Aorta (tissue), 5 donors: ENCODE results near the gene PEX26. TPM values are rescaled to one million over a fixed set of nuclear protein-coding genes. Genes with fewer than 3 reads are reported as not detected.

Experiments
- ATAC-seq: fragments of 200-7000 bp; cut with Tn5 transposase; one replicate; pipeline ENCODE4 v1.9.1; 2022; ENCODE audit warnings: moderate library complexity; ENCODE audit not compliant: low FRiP score
- DNase-seq, 2 donors: peaks; one replicate each; pipeline ENCODE4 v3.0.0-alpha.2; 2020
- H3K27ac ChIP-seq, 2 donors: one replicate each; pipeline ENCODE4 v1.5.1; 2013; ENCODE audit warnings: low read length in 2 of 2, mild to moderate bottlenecking in 2 of 2, moderate library complexity in 2 of 2, control low read depth in 1 of 2, inconsistent platforms in 1 of 2, low read depth in 1 of 2
- H3K27me3 ChIP-seq, 2 donors: one replicate each; pipeline ENCODE4 v1.6.1; 2013; ENCODE audit warnings: control low read depth in 1 of 2, low read length in 1 of 2, mild to moderate bottlenecking in 1 of 2, moderate library complexity in 1 of 2; ENCODE audit not compliant: insufficient read depth in 2 of 2, control insufficient read depth in 1 of 2
- H3K36me3 ChIP-seq, 2 donors: one replicate each; pipeline ENCODE4 v1.6.1; 2013; ENCODE audit warnings: control low read depth in 1 of 2, low read length in 1 of 2, mild to moderate bottlenecking in 1 of 2; ENCODE audit not compliant: insufficient read depth in 2 of 2, control insufficient read depth in 1 of 2
- H3K4me1 ChIP-seq, 2 donors: one replicate each; pipeline ENCODE4 v1.6.1; 2013; ENCODE audit warnings: low read length in 2 of 2, control low read depth in 1 of 2, mild to moderate bottlenecking in 1 of 2, moderate library complexity in 1 of 2; ENCODE audit not compliant: insufficient read depth in 2 of 2, control insufficient read depth in 1 of 2
- H3K4me3 ChIP-seq, 2 donors: one replicate each; pipeline ENCODE4 v1.5.1; 2013; ENCODE audit warnings: low read length in 2 of 2, control low read depth in 1 of 2, mild to moderate bottlenecking in 1 of 2
- H3K9me3 ChIP-seq: one replicate; pipeline ENCODE4 v1.6.1; 2013; ENCODE audit warnings: mild to moderate bottlenecking, low read length; ENCODE audit not compliant: control insufficient read depth
- WGBS, 2 donors: extraction: QIAGEN DNeasy Blood & Tissue Kit; methylation state at CpG; one replicate each; pipeline ENCODE4 v1.1.7; 2013; 5-methylcytosine and 5-hydroxymethylcytosine counted together
- intact Hi-C, 2 donors: fragments of 100-400 bp; cut with DNase I; formaldehyde crosslinking; loops; one replicate each; pipeline versions ENCODE4 v1.14.2 to v1.15.0; 2022
- polyA plus RNA-seq, 2 donors: library from polyadenylated mRNA; stranded (reverse); fragments of 200-250 nt; gene quantifications; one replicate each; pipeline ENCODE4 v1.2.3, GENCODE V29; 2013
- total RNA-seq, 2 donors: library from RNA; stranded (reverse); fragmentation: NEBNext Ultra II Directional; extraction: Animal tissue kit (Norgen Biotek cat#: 25700); gene quantifications; one replicate each; pipeline ENCODE4 v1.2.1, GENCODE V29; 2021
- donor health status: healthy with polysubstance abuse.
- donor health status: Bipolar disorder and iron deficiency.
- donor health status: DM: no; HTN: no; CAD: no.
- donor health status: DM: no; HTN: no; CAD: no.
- donor health status: DM: yes; HTN: yes; CAD: no.

PEX26 gene
- total and polyA plus RNA-seq, 4 donors = 10.9 to 34.1 (median 21.5) TPM

DNA sequence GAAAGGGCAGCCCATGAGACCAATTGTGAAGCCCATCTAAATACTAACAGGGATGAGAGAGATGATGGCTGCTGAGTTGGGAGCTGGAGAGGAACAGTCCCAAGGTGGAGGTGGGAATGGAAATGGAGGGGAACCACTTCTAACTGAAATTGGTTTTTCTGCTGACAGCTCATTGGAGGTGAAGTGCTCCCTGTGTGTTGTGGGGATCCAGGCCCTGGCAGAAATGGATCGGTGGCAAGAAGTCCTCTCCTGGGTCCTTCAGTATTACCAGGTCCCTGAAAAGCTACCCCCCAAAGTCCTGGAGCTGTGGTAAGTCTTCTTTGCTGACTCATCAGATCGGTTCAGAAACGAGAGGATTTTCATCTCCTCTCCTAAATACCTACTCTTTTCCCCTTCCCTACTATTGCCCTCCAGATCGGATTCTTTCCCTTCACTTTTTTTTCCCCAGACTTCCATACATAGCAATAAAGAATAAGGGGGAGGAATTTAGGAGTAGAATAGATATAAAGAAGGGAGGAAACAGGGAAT, 2.0 kb downstream of the PEX26 start:
- no peak overlapping the region for H3K27ac ChIP-seq
- DNase-seq (no peak), ATAC-seq (no peak)
- H3K4me3 ChIP-seq = no peak overlapping the region
- peaks cover 0 to 3% of the 10 kb centered on the region in 2 donors for H3K36me3 ChIP-seq
- H3K27me3 ChIP-seq = no peaks in the 10 kb centered on the region
- intact Hi-C loops = loop anchor here in 1 of 2 donors (5.0 to 10.0 kb wide), 2 partner anchors 182 to 335 kb away; no protein-coding TSS in a partner anchor
- no peaks in the 10 kb centered on the region for H3K9me3 ChIP-seq
- 70% methylated on average over 4 of the region's 4 CpGs for WGBS, 2 donors
- peaks cover 0 to 2% of the 10 kb centered on the region in 2 donors for H3K4me1 ChIP-seq

DNA sequence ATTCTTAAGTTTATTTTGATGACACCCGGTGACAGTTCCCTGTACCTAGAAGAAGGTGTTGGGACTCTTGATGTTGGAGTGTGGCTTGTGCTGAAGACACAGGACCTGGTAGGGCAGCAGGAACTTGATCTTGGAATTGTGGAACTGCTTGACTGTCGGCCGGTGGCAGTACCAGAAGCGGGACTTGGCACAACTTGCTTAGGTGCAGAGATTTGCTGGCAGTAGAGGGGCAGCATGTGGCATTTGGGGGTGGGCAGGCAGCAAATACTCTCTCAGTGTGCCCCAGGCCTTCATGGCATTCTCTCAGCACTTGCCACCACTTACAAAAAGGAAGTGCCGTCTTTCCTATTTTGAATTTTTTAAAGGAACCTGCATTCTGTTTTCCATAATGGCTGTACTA, 3.6 kb downstream of the PEX26 start:
- DNase-seq (no peak), ATAC-seq (no peak)
- H3K4me3 ChIP-seq = no peak overlapping the region
- no peak overlapping the region for H3K27ac ChIP-seq
- no peaks in the 10 kb centered on the region for H3K9me3 ChIP-seq
- H3K27me3 ChIP-seq = no peaks in the 10 kb centered on the region
- intact Hi-C loops = no loop called here
- H3K36me3 ChIP-seq = peaks cover 0 to 3% of the 10 kb centered on the region in 2 donors
- H3K4me1 ChIP-seq = peaks cover 0 to 2% of the 10 kb centered on the region in 2 donors
- WGBS, 2 donors = 79 to 82% methylated on average over 5 of the region's 5 CpGs

DNA sequence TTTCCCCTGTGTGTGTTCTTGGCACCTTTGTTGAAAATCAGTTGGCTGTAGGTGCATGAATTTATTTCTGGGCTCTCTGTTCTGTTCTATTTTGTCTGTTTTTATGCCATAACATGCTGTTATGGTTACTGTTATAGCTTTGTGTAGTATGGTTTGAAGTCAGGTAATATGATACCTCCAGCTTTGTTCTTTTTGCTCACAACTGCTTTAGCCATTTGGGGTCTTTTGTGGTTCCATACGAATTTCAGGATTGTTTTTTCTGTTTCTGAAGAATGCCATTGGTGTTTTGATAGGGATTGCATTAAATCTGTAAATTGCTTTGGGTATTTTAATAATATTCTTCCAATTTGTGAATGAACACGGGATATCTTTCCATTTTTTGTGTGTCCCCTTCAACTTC, 4.7 kb downstream of the PEX26 start:
- DNase-seq (no peak), ATAC-seq (no peak)
- no peaks in the 10 kb centered on the region for H3K27me3 ChIP-seq
- H3K4me3 ChIP-seq = no peak overlapping the region
- intact Hi-C loops = no loop called here
- 44 to 64% methylated on average over 2 of the region's 2 CpGs for WGBS, 2 donors
- H3K36me3 ChIP-seq = peaks cover 0 to 3% of the 10 kb centered on the region in 2 donors
- no peak overlapping the region for H3K27ac ChIP-seq
- no peaks in the 10 kb centered on the region for H3K4me1 ChIP-seq
- no peaks in the 10 kb centered on the region for H3K9me3 ChIP-seq

DNA sequence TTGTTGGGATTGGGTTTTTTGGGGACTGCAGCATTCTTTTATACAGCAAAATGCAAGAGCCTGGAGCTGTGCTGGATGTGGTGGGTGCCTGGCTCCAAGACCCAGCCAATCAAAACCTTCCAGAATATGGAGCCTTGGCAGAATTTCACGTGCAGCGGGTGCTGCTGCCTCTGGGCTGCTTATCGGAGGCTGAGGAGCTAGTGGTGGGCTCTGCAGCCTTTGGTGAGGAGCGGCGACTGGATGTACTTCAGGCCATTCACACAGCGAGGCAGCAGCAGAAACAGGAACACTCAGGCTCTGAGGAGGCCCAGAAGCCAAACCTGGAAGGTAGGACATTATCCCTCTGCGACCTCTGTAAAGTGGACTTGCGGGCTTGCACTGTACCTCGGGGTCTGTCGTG, 5.6 kb downstream of the PEX26 start:
- intact Hi-C loops = no loop called here
- H3K4me3 ChIP-seq = no peak overlapping the region
- WGBS, 2 donors = 83% methylated on average over 10 of the region's 10 CpGs
- H3K36me3 ChIP-seq = peaks cover 0 to 6% of the 10 kb centered on the region in 2 donors
- no peak for ATAC-seq
- no peaks in the 10 kb centered on the region for H3K4me1 ChIP-seq
- H3K9me3 ChIP-seq = no peaks in the 10 kb centered on the region
- no peak overlapping the region for H3K27ac ChIP-seq
- no peak for DNase-seq
- H3K27me3 ChIP-seq = no peaks in the 10 kb centered on the region

DNA sequence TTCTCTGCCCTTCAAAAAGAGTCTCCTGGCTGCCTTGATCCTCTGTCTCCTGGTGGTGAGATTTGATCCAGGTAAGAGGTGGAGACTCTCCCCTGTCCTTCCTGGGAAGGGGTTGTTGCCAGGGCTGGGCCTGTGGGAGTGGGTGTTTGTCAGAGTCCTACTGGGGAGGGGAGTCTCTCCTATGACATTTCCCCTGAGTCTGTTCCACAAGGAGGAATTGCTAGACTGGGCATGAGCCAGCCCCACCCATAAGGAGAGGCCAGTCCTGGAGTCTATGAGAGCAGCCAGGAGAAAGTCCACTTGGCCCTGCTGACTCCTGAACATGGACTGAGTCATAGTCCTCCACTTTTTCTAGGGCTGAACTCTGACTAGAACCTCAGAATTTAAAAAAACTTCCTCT, 7.4 kb downstream of the PEX26 start:
- intact Hi-C loops = no loop called here
- DNase-seq = no peak
- Histone ChIP-seq H3K9me3 (no peaks in the 10 kb centered on the region), H3K36me3 (peaks cover 0 to 8% of the 10 kb centered on the region in 2 donors), H3K4me1 (no peaks in the 10 kb centered on the region), H3K27me3 (no peaks in the 10 kb centered on the region), H3K4me3 (no peak overlapping the region), H3K27ac (no peak overlapping the region)
- ATAC-seq = no peak

DNA sequence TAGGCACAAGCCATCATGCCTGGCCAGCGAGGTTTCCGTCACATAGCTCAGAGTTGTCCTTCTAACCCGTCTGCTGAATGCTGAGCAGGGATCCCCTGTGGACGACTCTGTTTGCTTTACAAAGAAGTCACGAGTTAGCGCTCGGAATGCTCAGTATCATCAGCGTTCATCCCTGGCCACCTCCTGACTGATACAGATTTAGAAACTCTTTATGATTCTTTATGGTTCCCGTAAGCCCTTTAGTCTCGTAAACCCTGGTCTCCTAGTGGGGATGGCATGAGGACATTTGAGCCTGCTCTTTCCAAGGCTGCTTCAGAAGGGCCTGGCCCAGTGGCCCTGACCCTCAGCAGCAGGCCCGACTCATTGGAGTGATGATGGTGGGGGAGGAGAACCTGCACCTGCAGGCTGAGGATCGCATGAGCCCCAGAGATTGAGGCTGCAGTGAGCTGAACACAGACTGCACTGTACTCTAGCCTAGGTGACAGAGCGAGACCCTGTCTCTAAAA, 9.6 kb downstream of the PEX26 start:
- ATAC-seq = no peak
- intact Hi-C loops = no loop called here
- no peak for DNase-seq
- Histone ChIP-seq H3K36me3 (peaks cover 0 to 5% of the 10 kb centered on the region in 2 donors), H3K9me3 (no peaks in the 10 kb centered on the region), H3K27me3 (no peaks in the 10 kb centered on the region), H3K4me3 (no peak overlapping the region), H3K4me1 (no peaks in the 10 kb centered on the region), H3K27ac (no peak overlapping the region)
- 71 to 82% methylated on average over 13 of the region's 13 CpGs for WGBS, 2 donors

DNA sequence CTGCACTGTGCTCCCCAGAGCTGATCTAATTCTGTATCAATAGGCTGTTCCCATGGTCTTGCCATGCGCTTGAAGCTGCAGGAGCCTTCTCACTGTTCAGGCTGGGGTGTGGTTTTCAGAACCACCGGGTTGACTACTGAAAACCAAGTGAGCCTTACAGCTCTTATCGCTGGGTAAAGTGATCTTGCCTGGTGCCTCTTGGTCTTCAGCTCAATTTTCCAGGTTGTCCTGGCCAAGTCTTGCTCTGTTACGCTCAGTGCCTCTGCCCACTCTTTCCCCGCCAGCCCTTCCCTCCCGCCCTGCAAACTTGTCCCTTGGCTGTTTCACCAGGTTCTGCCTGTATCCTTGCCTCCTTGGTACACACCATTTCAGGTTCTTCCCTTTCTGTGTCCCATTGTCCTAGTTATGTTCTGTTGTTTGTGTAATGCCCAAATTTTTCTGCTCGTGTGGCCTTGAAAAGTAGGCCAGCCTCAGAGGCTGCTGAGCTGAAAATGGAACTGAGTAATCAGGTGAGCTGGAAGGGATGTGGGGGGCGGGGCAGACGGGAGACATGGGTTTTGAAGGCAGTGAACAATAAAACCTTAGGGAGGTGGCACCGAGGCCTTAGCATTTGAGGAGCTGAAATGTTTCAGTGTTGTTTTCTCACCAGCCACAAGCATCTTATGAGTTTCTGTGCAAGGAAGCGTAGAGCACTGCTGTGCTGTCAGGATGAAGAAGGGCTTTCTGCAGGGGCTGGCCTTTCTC, 11.2 kb downstream of the PEX26 start:
- no peaks in the 10 kb centered on the region for H3K4me1 ChIP-seq
- no peaks in the 10 kb centered on the region for H3K27me3 ChIP-seq
- WGBS, 2 donors = 90% methylated on average over 11 of the region's 11 CpGs
- no peak for DNase-seq
- ATAC-seq = no peak
- peaks cover 0 to 5% of the 10 kb centered on the region in 2 donors for H3K36me3 ChIP-seq
- no peak overlapping the region for H3K27ac ChIP-seq
- no peaks in the 10 kb centered on the region for H3K9me3 ChIP-seq
- no peak overlapping the region for H3K4me3 ChIP-seq
- intact Hi-C loops = no loop called here

DNA sequence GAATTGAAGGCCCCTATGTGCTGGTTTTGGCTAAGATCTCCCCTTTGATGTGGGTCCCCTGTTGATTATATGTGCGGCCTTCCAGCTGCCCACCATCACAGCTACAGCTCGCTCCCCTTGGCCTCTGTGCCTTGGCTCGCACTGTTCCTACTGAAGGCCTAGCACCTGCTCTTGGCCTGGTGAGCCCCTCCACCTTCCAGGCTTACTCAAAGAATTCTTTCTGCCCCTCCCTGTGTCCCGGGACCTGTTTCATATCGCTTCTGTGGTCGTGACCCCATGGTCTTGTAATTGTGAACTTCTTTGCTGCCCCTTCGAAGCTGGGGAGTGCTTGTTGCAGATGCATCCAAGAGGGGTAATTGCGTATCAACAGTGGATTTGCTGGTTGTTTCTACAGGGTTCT, 12.5 kb downstream of the PEX26 start:
- intact Hi-C loops = no loop called here
- no peak for ATAC-seq
- Histone ChIP-seq H3K27ac (no peak overlapping the region), H3K4me3 (no peak overlapping the region), H3K9me3 (no peaks in the 10 kb centered on the region), H3K27me3 (no peaks in the 10 kb centered on the region), H3K36me3 (peaks cover 0 to 5% of the 10 kb centered on the region in 2 donors), H3K4me1 (no peaks in the 10 kb centered on the region)
- DNase-seq = no peak
- WGBS, 2 donors = 94 to 98% methylated on average over 8 of the region's 8 CpGs

DNA sequence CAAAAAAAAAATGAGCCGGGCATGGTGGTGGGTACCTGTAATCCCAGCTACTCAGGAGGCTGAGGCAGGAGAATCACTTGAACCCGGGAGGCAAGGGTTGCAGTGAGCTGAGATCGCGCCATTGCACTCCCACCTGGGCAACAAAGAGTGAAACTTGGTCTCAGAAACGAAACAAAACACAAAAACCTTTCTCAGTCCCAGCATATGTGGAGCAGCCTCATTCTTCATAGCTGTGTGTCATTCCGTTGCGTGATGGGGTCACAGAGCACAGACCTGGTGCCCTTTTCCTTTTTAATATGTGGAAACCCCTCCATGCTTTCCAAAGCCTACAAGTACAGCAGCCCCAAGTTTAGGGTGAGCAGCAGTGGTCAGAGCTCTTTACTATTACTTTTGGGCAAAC, 13.7 kb downstream of the PEX26 start:
- H3K4me3 ChIP-seq = no peak overlapping the region
- peak; percentile 43 for ATAC-seq
- peaks cover 0 to 5% of the 10 kb centered on the region in 2 donors for H3K36me3 ChIP-seq
- 39 to 49% methylated on average over 7 of the region's 7 CpGs for WGBS, 2 donors
- intact Hi-C loops = no loop called here
- H3K27me3 ChIP-seq = no peaks in the 10 kb centered on the region
- no peaks in the 10 kb centered on the region for H3K4me1 ChIP-seq
- peak overlapping the region; percentile 77 to 97 for H3K27ac ChIP-seq
- DNase-seq = no peak
- no peaks in the 10 kb centered on the region for H3K9me3 ChIP-seq
